Measurements from ENCODE around the gene DAB2IP. TPM values are rescaled to one million over a fixed set of nuclear protein-coding genes. Genes with fewer than 3 reads are reported as not detected.

Gene DAB2IP
- total RNA-seq, 2 donors from 2014 or later, result 70.7 to 71.0 TPM

GRCh38 chr9:121658166-121658565, 6.7 kb downstream of the DAB2IP start:
- H3K27me3 Mint-ChIP-seq (ENCODE audit: insufficient read depth), result no peaks in the 10 kb centered on the region
- 92 to 97% methylated on average over 9 to 12 of the region's 12 CpGs for WGBS, 2 experiments (ENCODE audit: insufficient coverage in 1 of 2, insufficient read length in 1 of 2)
- TF ChIP-seq CTCF (conservative IDR thresholded peaks at IDR 0.05), result no peak

GRCh38 chr9:121658591-121658990, 7.2 kb downstream of the DAB2IP start:
- Mint-ChIP-seq H3K9me3 (no peaks in the 10 kb centered on the region), H3K27ac (no peak overlapping the region), H3K4me1 (peaks cover 22% of the 10 kb centered on the region), H3K27me3 (ENCODE audit: insufficient read depth) (no peaks in the 10 kb centered on the region), H3K36me3 (ENCODE audit: low read depth) (peaks cover 9% of the 10 kb centered on the region), H3K4me3 (no peak overlapping the region)
- peaks cover 22% of the 10 kb centered on the region for H3K36me3 ChIP-seq (ENCODE audit: control insufficient read depth, insufficient read depth, low read length)
- H3K27me3 ChIP-seq (ENCODE audit: control insufficient read depth, insufficient read depth, low read length, poor library complexity, severe bottlenecking), result no peaks in the 10 kb centered on the region
- WGBS, 2 experiments (ENCODE audit: insufficient coverage in 1 of 2, insufficient read length in 1 of 2), result 95 to 97% methylated on average over 7 to 10 of the region's 10 CpGs
- no peak for TF ChIP-seq CTCF (conservative IDR thresholded peaks at IDR 0.05)
- no peak overlapping the region for H3K27ac ChIP-seq (ENCODE audit: low read depth, low read length)
- H3K4me3 ChIP-seq (ENCODE audit: low read length), result no peak overlapping the region
- DNase-seq, result no peak
- H3K9me3 ChIP-seq (ENCODE audit: control insufficient read depth, low read length), result no peaks in the 10 kb centered on the region
- peaks cover 4% of the 10 kb centered on the region for H3K4me1 ChIP-seq (ENCODE audit: control insufficient read depth, insufficient read depth, low read length)
- no peak overlapping the region for H3K9ac ChIP-seq (ENCODE audit: extremely low read depth, low read length, poor library complexity, severe bottlenecking)

More at GRCh38 chr9:121658166-121658565, 6.7 kb downstream of the DAB2IP start:
- no peaks in the 10 kb centered on the region for H3K9me3 ChIP-seq (ENCODE audit: control insufficient read depth, low read length)
- peaks cover 3% of the 10 kb centered on the region for H3K4me1 ChIP-seq (ENCODE audit: control insufficient read depth, insufficient read depth, low read length)
- peaks cover 22% of the 10 kb centered on the region for H3K36me3 ChIP-seq (ENCODE audit: control insufficient read depth, insufficient read depth, low read length)
- H3K9me3 Mint-ChIP-seq, result no peaks in the 10 kb centered on the region
- H3K4me3 ChIP-seq (ENCODE audit: low read length), result no peak overlapping the region
- no peak overlapping the region for H3K27ac ChIP-seq (ENCODE audit: low read depth, low read length)
- H3K4me3 Mint-ChIP-seq, result no peak overlapping the region
- DNase-seq, result no peak
- H3K36me3 Mint-ChIP-seq (ENCODE audit: low read depth), result peaks cover 10% of the 10 kb centered on the region
- H3K27ac Mint-ChIP-seq, result no peak overlapping the region
- H3K27me3 ChIP-seq (ENCODE audit: control insufficient read depth, insufficient read depth, low read length, poor library complexity, severe bottlenecking), result no peaks in the 10 kb centered on the region
- H3K9ac ChIP-seq (ENCODE audit: extremely low read depth, low read length, poor library complexity, severe bottlenecking), result no peak overlapping the region
- H3K4me1 Mint-ChIP-seq, result peaks cover 23% of the 10 kb centered on the region

- no peaks in the 10 kb centered on the region for H3K9me3 Mint-ChIP-seq
- H3K4me1 Mint-ChIP-seq, result peaks cover 14% of the 10 kb centered on the region
- Histone ChIP-seq H3K27me3 (ENCODE audit: control insufficient read depth, insufficient read depth, low read length, poor library complexity, severe bottlenecking) (no peaks in the 10 kb centered on the region), H3K36me3 (ENCODE audit: control insufficient read depth, insufficient read depth, low read length) (peaks cover 28% of the 10 kb centered on the region), H3K9me3 (ENCODE audit: control insufficient read depth, low read length) (no peaks in the 10 kb centered on the region), H3K9ac (ENCODE audit: extremely low read depth, low read length, poor library complexity, severe bottlenecking) (no peak overlapping the region), H3K27ac (ENCODE audit: low read depth, low read length) (no peak overlapping the region), H3K4me3 (ENCODE audit: low read length) (no peak overlapping the region), H3K4me1 (ENCODE audit: control insufficient read depth, insufficient read depth, low read length) (peaks cover 4% of the 10 kb centered on the region)
- no peak overlapping the region for H3K4me3 Mint-ChIP-seq
- H3K27me3 Mint-ChIP-seq (ENCODE audit: insufficient read depth), result no peaks in the 10 kb centered on the region
- H3K27ac Mint-ChIP-seq, result no peak overlapping the region
- no peak for DNase-seq
- no peak for TF ChIP-seq CTCF (conservative IDR thresholded peaks at IDR 0.05)
- peaks cover 11% of the 10 kb centered on the region for H3K36me3 Mint-ChIP-seq (ENCODE audit: low read depth)
- WGBS, 2 experiments (ENCODE audit: insufficient coverage in 1 of 2, insufficient read length in 1 of 2), result 65 to 73% methylated on average over 4 to 6 of the region's 6 CpGs
These were observed 8.9 kb downstream of the DAB2IP start for GRCh38 chr9:121660367-121660766.
